Measurements from ENCODE around the gene RBP2.

GRCh38 chr3:139509631-139510030 is 33.3 kb upstream of the RBP2 start:
- TF ChIP-seq REST (IDR thresholded peaks at IDR 0.05; ENCODE audit: low read depth) (no peak), ZBTB7A (IDR thresholded peaks at IDR 0.05; ENCODE audit: low read depth) (no peak), MAX (IDR thresholded peaks at IDR 0.05) (no peak), EGR1 (IDR thresholded peaks at IDR 0.05) (no peak), RAD21 (IDR thresholded peaks at IDR 0.05; ENCODE audit: low read depth) (no peak), YY1 (IDR thresholded peaks at IDR 0.05; ENCODE audit: low read depth) (no peak), CEBPB (IDR thresholded peaks at IDR 0.05) (no peak), EP300 (IDR thresholded peaks at IDR 0.05; ENCODE audit: borderline replicate concordance) (no peak), TEAD4 (IDR thresholded peaks at IDR 0.05) (no peak), USF1 (IDR thresholded peaks at IDR 0.05) (no peak)

Measured in Ishikawa (cell line).